BJ (cell line): ENCODE data around the gene AKR1C8. TPM values are rescaled to one million over a fixed set of nuclear protein-coding genes. Genes with fewer than 3 reads are reported as not detected.
"Not testable (repeated sequence)": the region's sequence is repeated elsewhere in the genome, so short reads cannot be mapped to it uniquely, and the experiment has no call there.

Experiments
- CTCF ChIA-PET: fragments of 350-600 bp; formaldehyde crosslinking; extraction: SDS; loops from one replicate; lab custom pipeline; 2021; ENCODE audit warnings: antibody characterized with exemption, inconsistent platforms; lab: Yijun Ruan, JAX
- POLR2A ChIA-PET: fragments of 300-600 bp; sonication (Branson Sonifier 250); formaldehyde crosslinking; extraction: SDS; loops from one replicate; lab custom pipeline; 2021; ENCODE audit warnings: antibody characterized with exemption; lab: Charles Lee
- DNase-seq: peaks from one replicate; pipeline ENCODE4 v3.0.0-alpha.2; 2011; ENCODE audit warnings: low read depth
- H3K27me3 ChIP-seq: 2 replicates; pipeline ENCODE4 v1.6.0; 2011; ENCODE audit warnings: low read length; ENCODE audit not compliant: control insufficient read depth, insufficient read depth
- H3K36me3 ChIP-seq: 2 replicates; pipeline ENCODE4 v1.5.1; 2011; ENCODE audit warnings: low read length; ENCODE audit not compliant: control insufficient read depth, insufficient read depth
- H3K4me3 ChIP-seq: 2 replicates; pipeline ENCODE4 v1.5.1; 2011; ENCODE audit warnings: low read depth, mild to moderate bottlenecking, control low read depth, low read length
- CTCF ChIP-seq: IDR thresholded peaks from 2 replicates; pipeline ENCODE4 v1.5.1; 2011; ENCODE audit warnings: low read depth, mild to moderate bottlenecking, control low read depth, inconsistent platforms, low read length, moderate library complexity; ENCODE audit not compliant: insufficient read depth
- polyA plus RNA-seq: library from polyadenylated mRNA; depleted of rRNA; stranded (reverse); fragments of >200 nt; gene quantifications from 2 replicates; pipeline ENCODE4 v1.2.3, GENCODE V29; 2011

AKR1C8 gene
- polyA plus RNA-seq, 1 experiment, result not detected

- CTCF ChIA-PET, result no interaction called here
- POLR2A ChIA-PET, result no interaction called here
- no peak for TF ChIP-seq CTCF
These were observed 3.4 kb upstream of the AKR1C8 start for GRCh38 chr10:5188358-5188757.

GRCh38 chr10:5187867-5188266 lies 2.9 kb upstream of the AKR1C8 start:
- TF ChIP-seq CTCF, result no peak
- Histone ChIP-seq H3K27me3 (no peaks in the 10 kb centered on the region), H3K4me3 (no peak overlapping the region), H3K36me3 (no peaks in the 10 kb centered on the region)
- no peak for DNase-seq
- ChIA-PET POLR2A (no interaction called here), CTCF (interaction anchor here (0.7 kb wide), 1 partner anchor 33 kb away, joined by 3 read pairs; no protein-coding TSS in a partner anchor)

More at GRCh38 chr10:5188358-5188757, 3.4 kb upstream of the AKR1C8 start:
- no peak for DNase-seq
- Histone ChIP-seq H3K36me3 (no peaks in the 10 kb centered on the region), H3K27me3 (no peaks in the 10 kb centered on the region), H3K4me3 (no peak overlapping the region)

- ChIA-PET CTCF (no interaction called here), POLR2A (no interaction called here)
- Histone ChIP-seq H3K27me3 (no peaks in the 10 kb centered on the region), H3K36me3 (no peaks in the 10 kb centered on the region), H3K4me3 (no peak overlapping the region)
- TF ChIP-seq CTCF, result no peak
- DNase-seq, result no peak
These were observed 1.0 kb downstream of the AKR1C8 start for GRCh38 chr10:5183923-5184322.

GRCh38 chr10:5180503-5180902 lies 4.4 kb downstream of the AKR1C8 start:
- CTCF ChIA-PET, H3K27me3 ChIP-seq, POLR2A ChIA-PET, H3K4me3 ChIP-seq, DNase-seq, H3K36me3 ChIP-seq: not testable (repeated sequence)

GRCh38 chr10:5175581-5175980 lies 9.4 kb downstream of the AKR1C8 start:
- H3K27me3 ChIP-seq, DNase-seq, H3K36me3 ChIP-seq, POLR2A ChIA-PET, CTCF ChIA-PET, H3K4me3 ChIP-seq: not testable (repeated sequence)

GRCh38 chr10:5168897-5169420 lies 16.0 kb downstream of the AKR1C8 start:
- TF ChIP-seq CTCF, result no peak
- H3K27me3 ChIP-seq, result no peaks in the 10 kb centered on the region
- no peak for DNase-seq
- POLR2A ChIA-PET, result no interaction called here
- H3K4me3 ChIP-seq, result no peak overlapping the region
- CTCF ChIA-PET, result no interaction called here
- H3K36me3 ChIP-seq, result no peaks in the 10 kb centered on the region
